B cell (primary cell): ENCODE results near the gene PPEF1. TPM values are rescaled to one million over a fixed set of nuclear protein-coding genes. Genes with fewer than 3 reads are reported as not detected.

Experiments
- ATAC-seq: fragments of 200-7000 bp; cut with Tn5 transposase; one replicate; pipeline ENCODE4 v1.10.0; 2021; ENCODE audit warnings: low read depth, mild to moderate bottlenecking, moderate number of reproducible peaks, moderate library complexity
- CTCF ChIA-PET: fragments of 350-600 bp; sonication (Branson Sonifier 250); formaldehyde crosslinking; loops from one replicate; lab custom pipeline; 2021; ENCODE audit warnings: antibody characterized with exemption, inconsistent platforms; lab: Charles Lee
- POLR2A ChIA-PET: fragments of 350-600 bp; sonication (Branson Sonifier 250); formaldehyde crosslinking; loops from one replicate; lab custom pipeline; 2021; ENCODE audit warnings: antibody characterized with exemption; lab: Charles Lee
- DNase-seq: peaks from one replicate; pipeline ENCODE4 v3.0.0; 2013
- H2AFZ ChIP-seq: 2 replicates; pipeline ENCODE4 v1.6.1; 2012; ENCODE audit warnings: mild to moderate bottlenecking, low read depth, low read length; ENCODE audit not compliant: insufficient read depth, poor library complexity, severe bottlenecking
- H3K27ac ChIP-seq, 2 donors: 1 replicate in 1 of 2; 2 replicates in 1 of 2; pipeline ENCODE4 v1.5.1; 2012 to 2013; ENCODE audit warnings: low read length in 2 of 2, mild to moderate bottlenecking in 2 of 2, moderate library complexity in 1 of 2
- H3K27me3 ChIP-seq, 4 experiments: fragments of 200-600 bp in 1 of 4; sonication (generic) in 1 of 4; replicated peaks in 1 of 4; 1 replicate in 2 of 4; 2 replicates in 2 of 4; pipeline versions ENCODE4 v1.6.1 to v1.7.0; 2013 to 2016; ENCODE audit warnings: low read length in 3 of 4, mild to moderate bottlenecking in 2 of 4, mixed read lengths in 1 of 4, moderate library complexity in 1 of 4; ENCODE audit not compliant: insufficient read depth in 4 of 4, control insufficient read depth in 3 of 4; ENCODE audit errors: control extremely low read depth in 1 of 4
- H3K36me3 ChIP-seq, 2 experiments: replicated peaks in 1 of 2; 1 replicate in 1 of 2; 2 replicates in 1 of 2; pipeline versions ENCODE4 v1.6.1 to v1.7.1; 2013; ENCODE audit warnings: low read length in 1 of 2; ENCODE audit not compliant: insufficient read depth in 2 of 2, control insufficient read depth in 1 of 2; ENCODE audit errors: control extremely low read depth in 1 of 2, extremely low read depth in 1 of 2
- H3K4me1 ChIP-seq, 2 donors: fragments of 200-600 bp in 1 of 2; sonication (generic) in 1 of 2; 1 replicate in 1 of 2; 2 replicates in 1 of 2; pipeline versions ENCODE4 v1.5.1 to v1.6.1; 2013 to 2017; ENCODE audit warnings: low read length in 2 of 2; ENCODE audit not compliant: control insufficient read depth in 2 of 2, insufficient read depth in 2 of 2
- H3K4me2 ChIP-seq: replicated peaks from 2 replicates; pipeline ENCODE3; 2012; ENCODE audit warnings: mild to moderate bottlenecking, low read depth, low read length; ENCODE audit not compliant: poor library complexity, severe bottlenecking
- H3K4me3 ChIP-seq, 5 experiments: fragments of 200-600 bp in 1 of 5; sonication (generic) in 1 of 5; 1 replicate in 3 of 5; 2 replicates in 2 of 5; pipeline versions ENCODE4 v1.5.1 to v1.7.0; 2011 to 2016; ENCODE audit warnings: low read length in 4 of 5, mild to moderate bottlenecking in 4 of 5, low read depth in 2 of 5, control low read depth in 1 of 5, moderate library complexity in 1 of 5; ENCODE audit not compliant: insufficient read depth in 1 of 5; ENCODE audit errors: control extremely low read depth in 1 of 5, extremely low read depth in 1 of 5
- H3K79me2 ChIP-seq: fragments of 200-600 bp; sonication (generic); one replicate; pipeline ENCODE4 v1.6.0; 2016; ENCODE audit warnings: low read length; ENCODE audit not compliant: control insufficient read depth, insufficient read depth
- H3K9ac ChIP-seq: fragments of 200-600 bp; sonication (generic); 2 replicates; pipeline ENCODE4 v1.6.1; 2017; ENCODE audit warnings: mild to moderate bottlenecking, low read length, moderate library complexity
- H3K9me3 ChIP-seq, 3 donors: one replicate each; pipeline versions ENCODE4 v1.6.1 to v1.7.1; 2013; ENCODE audit warnings: low read length in 2 of 3; ENCODE audit not compliant: control insufficient read depth in 2 of 3, insufficient read depth in 1 of 3; ENCODE audit errors: control extremely low read depth in 1 of 3
- H4K20me1 ChIP-seq: 2 replicates; pipeline ENCODE4 v1.6.0; 2012; ENCODE audit warnings: mild to moderate bottlenecking, low read length; ENCODE audit not compliant: insufficient read depth, control insufficient read depth, poor library complexity, severe bottlenecking
- H3K27ac Mint-ChIP-seq: one replicate; pipeline ENCODE4 v1.8.0; 2021; ENCODE audit warnings: mixed read lengths
- H3K27me3 Mint-ChIP-seq: one replicate; pipeline ENCODE4 v1.8.0; 2021; ENCODE audit warnings: mixed read lengths
- H3K4me1 Mint-ChIP-seq: one replicate; pipeline ENCODE4 v1.8.0; 2021; ENCODE audit warnings: mixed read lengths
- H3K4me3 Mint-ChIP-seq: one replicate; pipeline ENCODE4 v1.8.0; 2021; ENCODE audit warnings: mixed read lengths
- H3K9me3 Mint-ChIP-seq: one replicate; pipeline ENCODE4 v1.8.0; 2022; ENCODE audit warnings: mixed read lengths; ENCODE audit not compliant: insufficient read depth
- EZH2 ChIP-seq: IDR thresholded peaks from 2 replicates; pipeline ENCODE4 v1.6.1; 2012; ENCODE audit warnings: borderline replicate concordance, low read depth, mild to moderate bottlenecking, moderate library complexity, low read length; ENCODE audit not compliant: insufficient read depth, poor library complexity, severe bottlenecking
- WGBS: methylation state at CpG from one replicate; pipeline ENCODE4 v1.1.5; 2013; ENCODE audit warnings: missing lambda C conversion rate; ENCODE audit not compliant: insufficient coverage; 5-methylcytosine and 5-hydroxymethylcytosine counted together
- intact Hi-C: fragments of 100-400 bp; cut with micrococcal nuclease; formaldehyde crosslinking; loops from one replicate; pipeline ENCODE4 v1.10.0; 2022
- polyA plus RNA-seq: library from polyadenylated mRNA; depleted of rRNA; stranded (reverse); fragments of >200 nt; gene quantifications from 2 replicates; pipeline ENCODE4 v1.2.3, GENCODE V29; 2012
- total RNA-seq, 2 donors: library from RNA; stranded (reverse); fragments of 120-200 nt in 1 of 2; gene quantifications; 1 replicate in 1 of 2; 2 replicates in 1 of 2; pipeline versions ENCODE4 v1.2.3 to v1.2.4, GENCODE V29; 2013 to 2022
- TF ChIP-seq, protein P1 (sequence below): fragments of 200-600 bp; IDR thresholded peaks from one replicate; pipeline ENCODE4 v1.8.0; 2022; ENCODE audit warnings: antibody characterized with exemption, mild to moderate bottlenecking

The PPEF1 gene
- total and polyA plus RNA-seq, 2 donors (not counting 1 experiment from before 2014, with no cell fraction given), result 0.22 to 0.52 TPM

DNA sequence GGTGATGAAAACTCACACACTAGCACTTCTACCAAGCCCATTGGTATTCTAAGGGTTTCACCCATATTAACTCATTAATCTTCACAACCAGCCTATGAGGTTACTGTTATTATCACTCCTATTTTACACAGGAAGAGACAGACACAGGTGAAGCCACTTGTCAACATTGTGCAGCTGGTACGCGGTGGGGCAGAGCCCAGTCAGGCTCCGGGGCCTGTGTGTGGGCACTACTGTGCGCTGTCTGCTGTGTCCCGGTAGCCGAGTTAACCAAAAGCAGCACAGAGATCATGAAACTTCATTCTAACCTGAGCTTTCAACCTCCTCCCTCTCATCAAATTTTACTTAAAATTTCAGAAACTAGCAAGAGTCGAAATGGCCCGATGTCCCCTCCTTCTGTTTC lies 165.2 kb downstream of the PPEF1 start:
- Histone ChIP-seq H4K20me1 (no peaks in the 10 kb centered on the region), H3K27me3 (no peaks in the 10 kb centered on the region), H3K9me3 (no peaks in the 10 kb centered on the region), H3K4me2 (no peak overlapping the region), H3K36me3 (no peaks in the 10 kb centered on the region), H2AFZ (no peak overlapping the region), H3K27ac (no peak overlapping the region), H3K4me1 (no peaks in the 10 kb centered on the region), H3K9ac (no peak overlapping the region), H3K79me2 (no peaks in the 10 kb centered on the region), H3K4me3 (no peak overlapping the region)
- H3K4me3 Mint-ChIP-seq, result no peak overlapping the region
- H3K27ac Mint-ChIP-seq, result no peak overlapping the region
- no peaks in the 10 kb centered on the region for H3K4me1 Mint-ChIP-seq
- DNase-seq, result no peak
- TF ChIP-seq, protein P1, sequence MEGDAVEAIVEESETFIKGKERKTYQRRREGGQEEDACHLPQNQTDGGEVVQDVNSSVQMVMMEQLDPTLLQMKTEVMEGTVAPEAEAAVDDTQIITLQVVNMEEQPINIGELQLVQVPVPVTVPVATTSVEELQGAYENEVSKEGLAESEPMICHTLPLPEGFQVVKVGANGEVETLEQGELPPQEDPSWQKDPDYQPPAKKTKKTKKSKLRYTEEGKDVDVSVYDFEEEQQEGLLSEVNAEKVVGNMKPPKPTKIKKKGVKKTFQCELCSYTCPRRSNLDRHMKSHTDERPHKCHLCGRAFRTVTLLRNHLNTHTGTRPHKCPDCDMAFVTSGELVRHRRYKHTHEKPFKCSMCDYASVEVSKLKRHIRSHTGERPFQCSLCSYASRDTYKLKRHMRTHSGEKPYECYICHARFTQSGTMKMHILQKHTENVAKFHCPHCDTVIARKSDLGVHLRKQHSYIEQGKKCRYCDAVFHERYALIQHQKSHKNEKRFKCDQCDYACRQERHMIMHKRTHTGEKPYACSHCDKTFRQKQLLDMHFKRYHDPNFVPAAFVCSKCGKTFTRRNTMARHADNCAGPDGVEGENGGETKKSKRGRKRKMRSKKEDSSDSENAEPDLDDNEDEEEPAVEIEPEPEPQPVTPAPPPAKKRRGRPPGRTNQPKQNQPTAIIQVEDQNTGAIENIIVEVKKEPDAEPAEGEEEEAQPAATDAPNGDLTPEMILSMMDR, result no peak
- no peak for TF ChIP-seq EZH2
- ATAC-seq, result no peak
- WGBS, result 97% methylated on average over 4 of the region's 8 CpGs
- no peaks in the 10 kb centered on the region for H3K27me3 Mint-ChIP-seq
- CTCF ChIA-PET, result no interaction called here
- intact Hi-C loops, result no loop called here
- POLR2A ChIA-PET, result no interaction called here
- no peaks in the 10 kb centered on the region for H3K9me3 Mint-ChIP-seq

DNA sequence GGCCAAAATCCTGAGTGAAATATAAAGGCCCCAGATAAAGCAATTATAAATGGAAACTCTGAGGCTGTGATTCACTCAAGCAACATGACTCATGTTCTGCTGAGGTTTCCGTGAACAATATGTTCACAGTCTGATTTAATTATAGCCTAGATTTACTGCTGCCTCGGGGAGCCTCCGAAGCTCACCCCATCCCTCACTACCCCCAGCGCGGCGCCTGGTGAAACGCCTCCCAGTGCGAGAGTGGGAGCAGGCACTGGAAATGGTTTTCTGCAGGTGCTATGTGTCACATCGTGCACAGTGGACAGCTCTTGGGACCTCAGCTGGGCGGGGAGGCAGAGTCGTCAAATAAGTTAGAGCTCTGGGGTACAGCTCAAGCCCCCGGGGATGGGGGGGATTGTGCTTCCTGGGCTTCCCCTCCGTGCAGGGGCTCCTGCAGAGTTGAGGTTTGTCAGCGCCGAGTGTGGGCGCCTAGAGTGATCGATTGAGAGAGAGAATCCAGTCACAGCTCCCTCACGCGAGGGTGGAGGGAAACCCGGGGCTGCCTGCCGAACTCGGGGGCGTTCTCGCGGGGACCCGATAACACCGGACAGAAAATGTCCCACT lies 165.8 kb downstream of the PPEF1 start:
- 92% methylated on average over 14 of the region's 27 CpGs for WGBS
- Histone ChIP-seq H3K79me2 (no peaks in the 10 kb centered on the region), H3K36me3 (no peaks in the 10 kb centered on the region), H3K4me1 (no peaks in the 10 kb centered on the region), H4K20me1 (no peaks in the 10 kb centered on the region), H3K27ac (no peak overlapping the region), H3K27me3 (no peaks in the 10 kb centered on the region), H3K9ac (no peak overlapping the region), H2AFZ (no peak overlapping the region), H3K4me2 (no peak overlapping the region), H3K4me3 (no peak overlapping the region), H3K9me3 (no peaks in the 10 kb centered on the region)
- ATAC-seq (no peak), DNase-seq (no peak)
- no peak overlapping the region for H3K4me3 Mint-ChIP-seq
- TF ChIP-seq, protein P1, result no peak
- TF ChIP-seq EZH2, result no peak
- H3K27ac Mint-ChIP-seq, result no peak overlapping the region
- H3K4me1 Mint-ChIP-seq, result no peaks in the 10 kb centered on the region
- ChIA-PET POLR2A (no interaction called here), CTCF (no interaction called here)
- intact Hi-C loops, result no loop called here
- peaks cover 1% of the 10 kb centered on the region for H3K27me3 Mint-ChIP-seq
- H3K9me3 Mint-ChIP-seq, result no peaks in the 10 kb centered on the region
